A204.1 (cell line): ENCODE measurements around the gene ABI1.

Experiments
- FAIRE-seq: peaks from 2 replicates; lab custom pipeline; 2012; peaks lifted over from hg19 to GRCh38; lab: Jason Lieb, UNC

Gene ABI1

GRCh38 chr10:26854524-26854923 is 6.2 kb downstream of the ABI1 start:
- no peak for FAIRE-seq

- no peak for FAIRE-seq
These were observed 16.3 kb downstream of the ABI1 start for GRCh38 chr10:26844396-26844975.

- FAIRE-seq = no peak
These were observed 17.0 kb downstream of the ABI1 start for GRCh38 chr10:26843736-26844135.

- FAIRE-seq = no peak
These were observed 18.9 kb downstream of the ABI1 start for GRCh38 chr10:26841733-26842317.

GRCh38 chr10:26840938-26841732 is 19.6 kb downstream of the ABI1 start:
- no peak for FAIRE-seq

GRCh38 chr10:26839966-26840627 is 20.7 kb downstream of the ABI1 start:
- no peak for FAIRE-seq

- FAIRE-seq = no peak
These were observed 23.6 kb downstream of the ABI1 start for GRCh38 chr10:26837139-26837538.

- no peak for FAIRE-seq
These were observed 25.7 kb downstream of the ABI1 start for GRCh38 chr10:26835025-26835424.

GRCh38 chr10:26832960-26833359 is 27.8 kb downstream of the ABI1 start:
- FAIRE-seq = no peak

- no peak for FAIRE-seq
These were observed 28.8 kb downstream of the ABI1 start for GRCh38 chr10:26831936-26832335.

- FAIRE-seq = no peak
These were observed 30.8 kb downstream of the ABI1 start for GRCh38 chr10:26829810-26830515.

GRCh38 chr10:26824015-26824690 is 36.6 kb downstream of the ABI1 start:
- no peak for FAIRE-seq

- FAIRE-seq = no peak
These were observed 38.8 kb downstream of the ABI1 start for GRCh38 chr10:26821699-26822570.

GRCh38 chr10:26815500-26815899 is 45.3 kb downstream of the ABI1 start:
- no peak for FAIRE-seq

GRCh38 chr10:26810435-26811026 is 50.2 kb downstream of the ABI1 start:
- no peak for FAIRE-seq

GRCh38 chr10:26809973-26810372 is 50.8 kb downstream of the ABI1 start:
- FAIRE-seq = no peak

GRCh38 chr10:26807532-26807931 is 53.2 kb downstream of the ABI1 start:
- no peak for FAIRE-seq

- no peak for FAIRE-seq
These were observed 54.2 kb downstream of the ABI1 start for GRCh38 chr10:26806557-26806956.

- no peak for FAIRE-seq
These were observed 55.1 kb downstream of the ABI1 start for GRCh38 chr10:26805567-26806245.
